HG02973 (cell line): Measurements from ENCODE around the gene FAM111A.

Source experiments
- ATAC-seq: cut with Tn5 transposase; IDR thresholded peaks from one replicate; pipeline ENCODE4 v1.9.1; 2021; ENCODE audit warnings: moderate library complexity; ENCODE audit not compliant: unreplicated experiment

The FAM111A gene

DNA sequence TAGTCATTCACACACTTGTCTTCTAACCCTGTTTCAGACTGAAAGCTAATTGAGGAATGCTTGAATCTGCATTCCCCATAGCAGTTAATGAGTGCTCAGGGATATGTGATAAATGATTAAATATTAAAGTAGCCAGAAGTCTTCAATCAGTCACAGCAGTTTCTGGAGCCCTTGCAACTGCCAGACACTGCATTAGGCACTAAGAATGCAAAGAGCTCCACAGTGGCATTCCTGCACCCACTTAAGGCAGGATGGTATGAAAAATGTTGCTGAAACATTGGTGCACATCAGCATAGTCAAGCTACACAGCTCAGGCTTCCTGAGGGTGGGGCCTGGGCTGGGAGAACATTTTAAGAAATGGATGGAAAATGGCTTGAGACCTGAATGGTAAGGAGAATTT lies 35.7 kb downstream of the FAM111A start:
- no peak for ATAC-seq

DNA sequence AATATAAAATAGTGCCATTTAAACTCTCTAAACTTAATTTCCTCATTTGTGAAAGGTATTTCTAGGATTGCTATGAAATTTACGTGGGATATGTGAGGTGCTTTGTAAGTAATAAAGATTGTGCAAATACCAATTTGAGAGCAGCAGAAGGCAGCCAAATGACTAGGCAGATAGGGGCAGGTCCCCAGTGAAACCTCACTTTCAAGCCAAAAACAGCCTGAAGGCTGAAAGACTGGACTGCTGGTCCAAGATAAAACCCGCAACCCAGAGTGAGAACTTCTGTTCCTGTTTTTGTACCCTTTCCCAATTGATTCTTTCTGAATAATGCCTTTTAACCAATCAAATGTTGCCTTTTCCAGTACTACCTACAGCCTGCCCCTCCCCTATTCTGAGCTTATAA lies 36.5 kb downstream of the FAM111A start:
- no peak for ATAC-seq

- no peak for ATAC-seq
Measured at GRCh38 chr11:59180168-59180776, 37.6 kb downstream of the FAM111A start.

GRCh38 chr11:59180907-59181306 lies 38.3 kb downstream of the FAM111A start:
- no peak for ATAC-seq

DNA sequence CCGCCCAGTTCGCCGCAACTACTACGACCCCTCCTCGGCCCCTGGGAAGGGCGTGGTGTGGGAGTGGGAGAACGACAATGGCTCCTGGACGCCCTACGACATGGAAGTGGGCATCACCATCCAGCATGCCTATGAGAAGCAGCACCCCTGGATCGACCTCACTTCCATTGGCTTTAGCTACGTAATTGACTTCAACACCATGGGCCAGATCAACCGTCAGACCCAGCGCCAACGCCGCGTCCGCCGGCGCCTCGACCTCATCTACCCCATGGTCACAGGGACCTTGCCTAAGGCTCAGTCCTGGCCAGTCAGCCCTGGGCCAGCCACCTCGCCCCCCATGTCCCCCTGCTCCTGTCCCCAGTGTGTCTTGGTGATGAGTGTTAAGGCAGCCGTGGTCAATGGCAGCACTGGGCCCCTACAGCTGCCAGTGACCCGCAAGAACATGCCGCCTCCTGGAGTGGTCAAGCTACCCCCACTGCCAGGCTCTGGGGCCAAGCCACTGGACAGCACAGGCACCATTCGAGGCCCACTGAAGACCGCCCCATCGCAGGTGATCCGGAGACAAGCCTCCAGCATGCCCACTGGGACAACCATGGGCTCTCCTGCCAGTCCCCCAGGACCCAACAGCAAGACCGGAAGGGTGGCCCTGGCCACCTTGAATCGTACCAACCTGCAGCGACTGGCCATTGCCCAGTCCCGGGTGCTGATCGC lies 39.2 kb downstream of the FAM111A start:
- ATAC-seq: no peak

DNA sequence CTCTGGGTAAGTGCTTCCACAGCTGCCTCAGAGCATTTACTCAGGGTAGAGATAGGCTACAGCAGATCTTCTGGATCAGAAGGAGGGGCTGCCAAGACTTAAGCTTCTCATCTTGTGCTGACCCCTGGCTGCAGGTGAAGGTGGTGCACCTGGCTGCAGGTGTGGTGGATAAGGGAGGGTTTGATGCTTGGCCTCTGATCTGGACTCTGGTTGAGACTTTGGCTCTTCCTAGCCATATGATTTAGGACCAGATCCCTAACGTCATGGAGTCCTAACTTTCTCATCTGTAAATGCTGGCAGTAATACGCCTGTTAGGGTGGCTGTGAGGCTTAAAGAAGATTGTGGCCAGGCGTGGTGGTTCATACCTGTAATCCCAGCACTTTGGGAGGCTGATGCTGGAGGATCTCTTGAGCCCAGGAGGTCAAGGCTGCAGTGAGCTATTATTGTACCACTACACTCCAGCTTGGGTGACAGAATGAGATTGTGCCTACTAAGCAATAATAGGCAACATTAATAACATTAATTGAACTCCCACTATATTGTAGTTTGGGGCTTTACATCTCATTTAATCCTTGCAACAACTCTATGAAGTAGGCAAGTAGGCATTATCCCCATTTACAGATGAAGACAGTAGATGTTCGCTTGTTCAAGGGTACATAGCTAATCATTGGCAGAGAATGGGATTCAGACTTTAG lies 39.9 kb downstream of the FAM111A start:
- ATAC-seq: no peak

DNA sequence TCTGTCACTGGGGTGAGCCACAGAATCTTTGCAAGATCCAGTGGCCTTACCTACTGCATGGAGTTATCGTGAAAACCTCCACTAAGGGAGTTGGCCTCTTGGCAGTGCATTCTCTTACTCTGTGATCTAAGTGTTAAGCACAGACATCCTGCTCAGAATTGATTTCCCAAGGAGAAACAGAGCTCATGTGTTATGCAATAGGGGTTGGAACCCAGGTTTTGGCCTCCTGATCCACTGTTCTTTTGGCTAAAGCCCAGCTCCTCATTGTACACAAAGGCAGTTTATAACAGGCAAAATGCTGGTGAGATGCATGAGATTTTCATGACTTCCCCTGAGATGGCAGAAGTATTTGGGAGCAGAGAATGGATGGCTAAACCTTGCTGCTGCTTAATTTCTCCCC lies 41.1 kb downstream of the FAM111A start:
- ATAC-seq: no peak

DNA sequence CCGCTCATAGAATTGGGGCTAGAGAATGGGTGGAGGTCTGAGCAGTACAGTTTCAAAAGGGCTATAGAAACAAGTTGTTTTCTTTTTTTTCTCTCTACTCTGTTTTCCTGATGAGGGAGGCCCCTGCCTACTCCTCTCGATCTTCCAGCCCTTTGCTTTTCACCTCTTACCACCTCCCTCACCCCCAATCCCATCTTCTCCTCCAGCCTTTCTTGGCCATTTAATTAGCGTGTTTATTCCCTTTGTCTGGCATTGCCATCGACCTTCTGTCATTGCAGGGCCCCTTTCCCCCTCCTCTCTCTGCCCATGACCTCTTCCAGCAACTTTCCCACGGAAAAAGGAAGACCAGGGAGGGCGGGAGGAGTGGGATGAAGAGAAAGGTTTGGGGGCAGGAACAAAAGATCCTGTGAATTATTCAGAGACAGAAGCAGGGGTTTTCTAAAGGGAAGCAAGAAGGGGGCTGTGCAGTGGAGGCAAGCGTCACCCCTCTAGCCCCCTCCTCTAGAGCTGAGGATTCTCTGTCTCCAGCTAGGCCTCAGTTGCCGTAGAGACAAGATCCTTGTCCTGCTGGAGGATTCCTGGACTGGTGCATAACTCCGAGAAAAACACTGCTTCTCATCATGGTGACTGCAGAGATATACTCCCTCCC lies 42.2 kb downstream of the FAM111A start:
- ATAC-seq: no peak

GRCh38 chr11:59185386-59185945 lies 42.8 kb downstream of the FAM111A start:
- no peak for ATAC-seq

DNA sequence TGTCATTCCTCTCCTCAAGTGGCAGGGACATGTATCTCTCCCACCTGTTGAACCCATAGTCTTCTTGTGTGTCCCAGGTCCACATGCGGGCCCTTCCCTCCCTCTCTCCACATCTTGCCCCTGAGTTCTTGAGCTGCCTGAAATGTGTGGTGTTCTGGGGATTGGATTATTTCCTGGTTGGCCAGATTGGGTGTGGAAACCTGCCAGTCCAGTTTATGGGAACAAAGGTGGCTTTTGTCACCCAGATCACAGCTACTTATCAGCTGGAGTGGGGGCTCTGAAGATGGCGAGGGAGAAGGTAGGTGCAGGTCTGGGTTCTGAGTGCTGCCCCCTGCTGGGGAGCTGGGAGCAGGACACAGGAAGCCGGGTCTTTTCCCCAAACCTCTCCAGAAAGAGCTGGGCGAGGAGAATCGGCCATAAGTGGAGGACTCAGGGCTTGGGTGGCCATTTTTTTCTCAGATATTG lies 43.5 kb downstream of the FAM111A start:
- peak; percentile 68 for ATAC-seq

- no peak for ATAC-seq
Measured at GRCh38 chr11:59187035-59187434, 44.4 kb downstream of the FAM111A start.

DNA sequence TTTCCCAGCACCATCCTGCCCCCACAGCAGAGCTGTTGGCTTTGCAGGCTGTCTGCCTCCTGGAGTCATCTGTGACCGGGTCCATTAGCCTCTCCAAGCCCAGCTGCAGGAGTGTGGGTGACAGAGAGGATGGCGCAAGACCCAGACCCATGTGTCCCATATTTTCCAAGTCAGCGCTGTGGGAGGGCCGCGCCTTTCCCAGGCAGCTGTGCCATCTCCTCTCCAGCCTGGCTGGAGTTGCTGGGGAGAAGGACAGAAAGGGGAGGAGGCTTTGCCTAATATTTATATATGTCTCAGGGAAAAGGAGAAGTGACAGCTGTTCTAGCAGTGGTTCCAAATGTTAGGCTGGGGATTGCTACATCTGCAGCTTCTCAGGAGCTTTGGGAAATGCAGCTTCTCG lies 44.9 kb downstream of the FAM111A start:
- ATAC-seq: no peak

- no peak for ATAC-seq
Measured at GRCh38 chr11:59188954-59189353, 46.3 kb downstream of the FAM111A start.

- no peak for ATAC-seq
Measured at GRCh38 chr11:59189986-59190385, 47.3 kb downstream of the FAM111A start.

DNA sequence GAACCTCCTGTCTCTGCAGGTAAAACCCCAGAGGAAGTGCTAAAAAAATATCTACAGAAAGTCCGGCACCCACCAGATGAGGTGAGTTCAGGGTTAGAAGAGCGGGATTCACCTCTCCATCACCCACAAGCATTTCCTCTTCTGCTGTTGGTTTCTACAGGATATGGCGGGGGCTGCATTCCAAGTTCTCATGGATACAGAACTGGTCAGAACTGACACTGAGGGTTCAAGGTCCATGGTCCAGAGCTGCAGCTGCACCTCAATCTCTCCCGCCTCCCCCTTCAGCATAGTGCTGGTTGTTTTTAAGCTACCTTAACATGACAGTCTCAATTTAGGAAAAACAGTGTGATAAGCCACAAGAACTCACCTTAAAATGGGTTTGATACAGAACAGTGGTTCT lies 48.4 kb downstream of the FAM111A start:
- ATAC-seq: no peak

- no peak for ATAC-seq
Measured at GRCh38 chr11:59191890-59192289, 49.2 kb downstream of the FAM111A start.

GRCh38 chr11:59192446-59193020 lies 49.9 kb downstream of the FAM111A start:
- no peak for ATAC-seq

DNA sequence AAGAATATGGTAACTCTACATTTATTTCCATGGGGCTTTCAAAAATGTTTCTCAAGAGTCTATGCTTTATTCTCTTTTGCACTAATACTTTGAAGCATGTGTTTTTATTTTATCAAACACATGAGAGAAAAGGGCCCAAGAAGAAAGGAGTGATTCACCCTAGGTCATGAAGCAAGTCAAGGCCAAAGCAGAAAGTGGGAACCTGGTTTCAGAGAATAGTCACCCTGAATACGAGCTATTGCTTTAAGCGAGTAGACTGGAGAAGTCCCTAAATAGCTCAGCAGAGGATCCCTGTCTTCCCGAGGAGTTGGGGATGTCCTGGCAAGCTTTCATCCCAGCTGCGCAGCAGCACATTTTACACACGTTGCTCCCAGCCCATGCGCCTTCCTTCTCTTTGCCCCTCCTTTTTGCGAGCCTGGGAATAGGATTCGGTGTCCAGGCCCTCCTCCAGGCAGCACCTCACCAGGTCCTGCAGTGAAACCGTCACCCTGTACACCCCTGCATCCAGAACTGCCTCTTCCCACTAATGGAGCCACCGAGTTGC lies 51.0 kb downstream of the FAM111A start:
- no peak for ATAC-seq

DNA sequence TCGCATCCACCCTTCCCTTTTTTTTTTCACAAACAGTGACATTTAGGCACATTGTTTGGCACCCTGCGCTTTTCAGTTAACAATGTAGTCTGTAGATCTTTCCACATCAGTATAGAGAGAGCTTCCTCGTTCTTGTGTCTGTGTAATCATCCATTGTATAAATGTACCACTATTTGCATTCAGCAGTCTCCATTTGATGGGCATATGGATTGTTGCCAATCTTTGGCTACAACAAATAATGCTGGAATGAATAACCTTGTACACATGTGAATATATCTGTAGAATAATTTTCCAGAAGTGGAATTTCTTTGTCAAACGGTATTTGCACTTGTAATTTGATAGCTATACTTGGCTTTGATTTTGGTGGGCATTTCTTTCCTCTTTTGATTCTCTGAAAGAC lies 52.9 kb downstream of the FAM111A start:
- ATAC-seq: no peak

- no peak for ATAC-seq
Measured at GRCh38 chr11:59196777-59197176, 54.1 kb downstream of the FAM111A start.

- no peak for ATAC-seq
Measured at GRCh38 chr11:59197991-59198390, 55.3 kb downstream of the FAM111A start.
